ENCODE measurements around the gene TMEM267. TPM values are rescaled to one million over a fixed set of nuclear protein-coding genes. Genes with fewer than 3 reads are reported as not detected.

TMEM267 gene
- polyA plus RNA-seq, 1 donor from 2014 or later = 8.0 TPM

DNA sequence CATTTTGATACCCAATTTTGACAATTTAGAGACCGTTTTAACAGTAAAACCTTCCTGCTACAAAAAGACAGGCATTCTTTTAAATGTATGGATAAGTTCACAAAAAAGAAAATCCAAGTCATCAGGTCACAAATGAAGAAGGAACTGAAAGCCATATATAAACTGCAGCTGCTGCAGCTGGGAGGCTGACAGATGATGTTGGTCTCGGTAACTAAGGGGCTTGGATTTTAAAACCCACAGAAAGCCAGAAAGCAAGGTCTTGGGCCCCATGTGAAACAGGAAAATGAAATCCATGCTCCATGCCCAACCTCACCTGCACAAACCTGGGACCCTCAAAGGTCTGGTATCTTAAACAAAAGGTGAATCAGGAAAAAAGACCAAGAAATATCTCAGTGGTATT lies 47.0 kb upstream of the TMEM267 start:
- Histone ChIP-seq H3K36me3 (ENCODE audit: insufficient read depth, low read length) (peaks cover 44% of the 10 kb centered on the region), H3F3A (ENCODE audit: insufficient read depth, low read length, poor library complexity, severe bottlenecking) (no peaks in the 10 kb centered on the region), H3K4me2 (ENCODE audit: low read length) (no peak overlapping the region), H3K27ac (ENCODE audit: low read length) (no peak overlapping the region), H2AFZ (ENCODE audit: low read depth, low read length) (no peak overlapping the region), H3K79me2 (replicated peaks; ENCODE audit: insufficient read depth, low read length) (no peaks in the 10 kb centered on the region), H4K20me1 (ENCODE audit: insufficient read depth) (no peaks in the 10 kb centered on the region), H3K4me3 (ENCODE audit: low read length) (no peak overlapping the region), H3K9me2 (ENCODE audit: insufficient read depth, low read length) (no peaks in the 10 kb centered on the region), H3K27me3 (ENCODE audit: insufficient read depth, low read depth, low read length) (no peaks in the 10 kb centered on the region), H3K9ac (ENCODE audit: low read length) (no peak overlapping the region), H3K9me3 (ENCODE audit: low read length) (no peaks in the 10 kb centered on the region)
- TF ChIP-seq, protein P1, sequence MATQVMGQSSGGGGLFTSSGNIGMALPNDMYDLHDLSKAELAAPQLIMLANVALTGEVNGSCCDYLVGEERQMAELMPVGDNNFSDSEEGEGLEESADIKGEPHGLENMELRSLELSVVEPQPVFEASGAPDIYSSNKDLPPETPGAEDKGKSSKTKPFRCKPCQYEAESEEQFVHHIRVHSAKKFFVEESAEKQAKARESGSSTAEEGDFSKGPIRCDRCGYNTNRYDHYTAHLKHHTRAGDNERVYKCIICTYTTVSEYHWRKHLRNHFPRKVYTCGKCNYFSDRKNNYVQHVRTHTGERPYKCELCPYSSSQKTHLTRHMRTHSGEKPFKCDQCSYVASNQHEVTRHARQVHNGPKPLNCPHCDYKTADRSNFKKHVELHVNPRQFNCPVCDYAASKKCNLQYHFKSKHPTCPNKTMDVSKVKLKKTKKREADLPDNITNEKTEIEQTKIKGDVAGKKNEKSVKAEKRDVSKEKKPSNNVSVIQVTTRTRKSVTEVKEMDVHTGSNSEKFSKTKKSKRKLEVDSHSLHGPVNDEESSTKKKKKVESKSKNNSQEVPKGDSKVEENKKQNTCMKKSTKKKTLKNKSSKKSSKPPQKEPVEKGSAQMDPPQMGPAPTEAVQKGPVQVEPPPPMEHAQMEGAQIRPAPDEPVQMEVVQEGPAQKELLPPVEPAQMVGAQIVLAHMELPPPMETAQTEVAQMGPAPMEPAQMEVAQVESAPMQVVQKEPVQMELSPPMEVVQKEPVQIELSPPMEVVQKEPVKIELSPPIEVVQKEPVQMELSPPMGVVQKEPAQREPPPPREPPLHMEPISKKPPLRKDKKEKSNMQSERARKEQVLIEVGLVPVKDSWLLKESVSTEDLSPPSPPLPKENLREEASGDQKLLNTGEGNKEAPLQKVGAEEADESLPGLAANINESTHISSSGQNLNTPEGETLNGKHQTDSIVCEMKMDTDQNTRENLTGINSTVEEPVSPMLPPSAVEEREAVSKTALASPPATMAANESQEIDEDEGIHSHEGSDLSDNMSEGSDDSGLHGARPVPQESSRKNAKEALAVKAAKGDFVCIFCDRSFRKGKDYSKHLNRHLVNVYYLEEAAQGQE (IDR thresholded peaks at IDR 0.05; ENCODE audit: borderline replicate concordance) = no peak
- TF ChIP-seq TAF1 (IDR thresholded peaks at IDR 0.05; ENCODE audit: low read depth) (no peak), EZH2 (IDR thresholded peaks at IDR 0.05; ENCODE audit: borderline replicate concordance, insufficient read depth, low read length, poor library complexity, severe bottlenecking) (no peak), POLR2AphosphoS5 (IDR thresholded peaks at IDR 0.05) (no peak), EP300 (conservative IDR thresholded peaks at IDR 0.05; ENCODE audit: poor library complexity, severe bottlenecking) (no peak), MXI1 (conservative IDR thresholded peaks at IDR 0.05; ENCODE audit: poor library complexity, severe bottlenecking) (no peak), RAD21 (conservative IDR thresholded peaks at IDR 0.05) (no peak), SMC3 (conservative IDR thresholded peaks at IDR 0.05; ENCODE audit: poor library complexity) (no peak)
- TF ChIP-seq, protein P2, sequence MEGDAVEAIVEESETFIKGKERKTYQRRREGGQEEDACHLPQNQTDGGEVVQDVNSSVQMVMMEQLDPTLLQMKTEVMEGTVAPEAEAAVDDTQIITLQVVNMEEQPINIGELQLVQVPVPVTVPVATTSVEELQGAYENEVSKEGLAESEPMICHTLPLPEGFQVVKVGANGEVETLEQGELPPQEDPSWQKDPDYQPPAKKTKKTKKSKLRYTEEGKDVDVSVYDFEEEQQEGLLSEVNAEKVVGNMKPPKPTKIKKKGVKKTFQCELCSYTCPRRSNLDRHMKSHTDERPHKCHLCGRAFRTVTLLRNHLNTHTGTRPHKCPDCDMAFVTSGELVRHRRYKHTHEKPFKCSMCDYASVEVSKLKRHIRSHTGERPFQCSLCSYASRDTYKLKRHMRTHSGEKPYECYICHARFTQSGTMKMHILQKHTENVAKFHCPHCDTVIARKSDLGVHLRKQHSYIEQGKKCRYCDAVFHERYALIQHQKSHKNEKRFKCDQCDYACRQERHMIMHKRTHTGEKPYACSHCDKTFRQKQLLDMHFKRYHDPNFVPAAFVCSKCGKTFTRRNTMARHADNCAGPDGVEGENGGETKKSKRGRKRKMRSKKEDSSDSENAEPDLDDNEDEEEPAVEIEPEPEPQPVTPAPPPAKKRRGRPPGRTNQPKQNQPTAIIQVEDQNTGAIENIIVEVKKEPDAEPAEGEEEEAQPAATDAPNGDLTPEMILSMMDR (IDR thresholded peaks at IDR 0.05; ENCODE audit: poor library complexity, severe bottlenecking) = no peak

- Histone ChIP-seq H3K9ac (ENCODE audit: low read length) (no peak overlapping the region), H3K27ac (ENCODE audit: low read length) (no peak overlapping the region), H3K4me3 (ENCODE audit: low read length) (no peak overlapping the region), H3K36me3 (ENCODE audit: insufficient read depth, low read length) (peaks cover 19% of the 10 kb centered on the region), H4K20me1 (ENCODE audit: insufficient read depth) (no peaks in the 10 kb centered on the region), H3K9me3 (ENCODE audit: low read length) (no peaks in the 10 kb centered on the region), H3K9me2 (ENCODE audit: insufficient read depth, low read length) (no peaks in the 10 kb centered on the region), H3K4me2 (ENCODE audit: low read length) (no peak overlapping the region), H3F3A (ENCODE audit: insufficient read depth, low read length, poor library complexity, severe bottlenecking) (no peaks in the 10 kb centered on the region), H2AFZ (ENCODE audit: low read depth, low read length) (no peak overlapping the region), H3K79me2 (replicated peaks; ENCODE audit: insufficient read depth, low read length) (no peaks in the 10 kb centered on the region), H3K27me3 (ENCODE audit: insufficient read depth, low read depth, low read length) (no peaks in the 10 kb centered on the region)
- no peak for TF ChIP-seq EP300 (conservative IDR thresholded peaks at IDR 0.05; ENCODE audit: poor library complexity, severe bottlenecking)
- TF ChIP-seq, protein P2 (IDR thresholded peaks at IDR 0.05; ENCODE audit: poor library complexity, severe bottlenecking) = no peak
- no peak for TF ChIP-seq RAD21 (conservative IDR thresholded peaks at IDR 0.05)
- no peak for TF ChIP-seq EZH2 (IDR thresholded peaks at IDR 0.05; ENCODE audit: borderline replicate concordance, insufficient read depth, low read length, poor library complexity, severe bottlenecking)
- no peak for TF ChIP-seq POLR2AphosphoS5 (IDR thresholded peaks at IDR 0.05)
- no peak for TF ChIP-seq SMC3 (conservative IDR thresholded peaks at IDR 0.05; ENCODE audit: poor library complexity)
- TF ChIP-seq, protein P1 (IDR thresholded peaks at IDR 0.05; ENCODE audit: borderline replicate concordance) = no peak
- TF ChIP-seq TAF1 (IDR thresholded peaks at IDR 0.05; ENCODE audit: low read depth) = no peak
- no peak for TF ChIP-seq MXI1 (conservative IDR thresholded peaks at IDR 0.05; ENCODE audit: poor library complexity, severe bottlenecking)
Observed at GRCh38 chr5:43523662-43524072, 40.0 kb upstream of the TMEM267 start.

All from neural cell (in vitro differentiated cells).